Endodermal cell (in vitro differentiated cells): ENCODE data around the gene SND1. TPM values are rescaled to one million over a fixed set of nuclear protein-coding genes. Genes with fewer than 3 reads are reported as not detected.

Experiments
- DNase-seq: peaks from one replicate; pipeline ENCODE4 v3.0.0-alpha.2; 2017
- H3K27ac ChIP-seq: 2 replicates; pipeline ENCODE4 v1.5.1; 2013; ENCODE audit warnings: mild to moderate bottlenecking, low read depth, low read length, moderate library complexity
- H3K27me3 ChIP-seq: 2 replicates; pipeline ENCODE4 v1.6.1; 2013; ENCODE audit warnings: mild to moderate bottlenecking, low read length, moderate library complexity; ENCODE audit not compliant: insufficient read depth, control insufficient read depth, poor library complexity, severe bottlenecking
- H3K36me3 ChIP-seq: 2 replicates; pipeline ENCODE4 v1.7.0; 2013; ENCODE audit warnings: mild to moderate bottlenecking, low read length, moderate library complexity; ENCODE audit not compliant: control insufficient read depth, insufficient read depth
- H3K4me1 ChIP-seq: one replicate; pipeline ENCODE4 v1.7.0; 2013; ENCODE audit warnings: low read length; ENCODE audit not compliant: control insufficient read depth, insufficient read depth
- H3K4me3 ChIP-seq: 2 replicates; pipeline ENCODE4 v1.5.1; 2013; ENCODE audit warnings: mild to moderate bottlenecking, low read length, moderate library complexity
- H3K9ac ChIP-seq: 2 replicates; pipeline ENCODE4 v1.6.1; 2013; ENCODE audit warnings: mild to moderate bottlenecking, low read length, moderate library complexity; ENCODE audit not compliant: poor library complexity, severe bottlenecking; ENCODE audit errors: extremely low read depth
- H3K9me3 ChIP-seq: 2 replicates; pipeline ENCODE4 v1.6.1; 2013; ENCODE audit warnings: mild to moderate bottlenecking, low read length, moderate library complexity; ENCODE audit not compliant: control insufficient read depth
- H3K27ac Mint-ChIP-seq: 2 replicates; pipeline ENCODE4 v1.8.0; 2020; ENCODE audit warnings: mixed read lengths
- H3K27me3 Mint-ChIP-seq: 2 replicates; pipeline ENCODE4 v1.8.0; 2021; ENCODE audit warnings: mild to moderate bottlenecking, mixed read lengths; ENCODE audit not compliant: insufficient read depth
- H3K36me3 Mint-ChIP-seq: 2 replicates; pipeline ENCODE4 v1.8.0; 2020; ENCODE audit warnings: low read depth, mixed read lengths
- H3K4me1 Mint-ChIP-seq: 2 replicates; pipeline ENCODE4 v1.8.0; 2020; ENCODE audit warnings: mixed read lengths
- H3K4me3 Mint-ChIP-seq: 2 replicates; pipeline ENCODE4 v1.8.0; 2020; ENCODE audit warnings: mild to moderate bottlenecking, moderate library complexity, mixed read lengths
- H3K9me3 Mint-ChIP-seq: 2 replicates; pipeline ENCODE4 v1.8.0; 2020; ENCODE audit warnings: mild to moderate bottlenecking, mixed read lengths
- WGBS, 2 experiments: methylation state at CpG; one replicate each; pipeline versions ENCODE4 v1.1.5 to v1.1.7; 2013; ENCODE audit warnings: missing lambda C conversion rate in 2 of 2, mixed read lengths in 1 of 2; ENCODE audit not compliant: insufficient coverage in 1 of 2, insufficient read length in 1 of 2; 5-methylcytosine and 5-hydroxymethylcytosine counted together
- total RNA-seq, 2 donors: library from RNA; stranded (reverse); fragmentation: NEBNext Ultra II Directional in 1 of 2; extraction: Animal tissue kit (Norgen Biotek cat#: 25700) in 1 of 2; gene quantifications; 2 replicates in 1 of 2; 3 replicates in 1 of 2; pipeline ENCODE4 v1.2.1, GENCODE V29; 2021
- TF ChIP-seq, protein P1 (sequence below): fragments of 200-600 bp; sonication (generic); conservative IDR thresholded peaks from 2 replicates; pipeline ENCODE4 v1.5.0; 2021; ENCODE audit warnings: antibody characterized with exemption, mild to moderate bottlenecking

SND1 gene
- total RNA-seq, 2 donors from 2014 or later: 240 to 267 TPM

DNA sequence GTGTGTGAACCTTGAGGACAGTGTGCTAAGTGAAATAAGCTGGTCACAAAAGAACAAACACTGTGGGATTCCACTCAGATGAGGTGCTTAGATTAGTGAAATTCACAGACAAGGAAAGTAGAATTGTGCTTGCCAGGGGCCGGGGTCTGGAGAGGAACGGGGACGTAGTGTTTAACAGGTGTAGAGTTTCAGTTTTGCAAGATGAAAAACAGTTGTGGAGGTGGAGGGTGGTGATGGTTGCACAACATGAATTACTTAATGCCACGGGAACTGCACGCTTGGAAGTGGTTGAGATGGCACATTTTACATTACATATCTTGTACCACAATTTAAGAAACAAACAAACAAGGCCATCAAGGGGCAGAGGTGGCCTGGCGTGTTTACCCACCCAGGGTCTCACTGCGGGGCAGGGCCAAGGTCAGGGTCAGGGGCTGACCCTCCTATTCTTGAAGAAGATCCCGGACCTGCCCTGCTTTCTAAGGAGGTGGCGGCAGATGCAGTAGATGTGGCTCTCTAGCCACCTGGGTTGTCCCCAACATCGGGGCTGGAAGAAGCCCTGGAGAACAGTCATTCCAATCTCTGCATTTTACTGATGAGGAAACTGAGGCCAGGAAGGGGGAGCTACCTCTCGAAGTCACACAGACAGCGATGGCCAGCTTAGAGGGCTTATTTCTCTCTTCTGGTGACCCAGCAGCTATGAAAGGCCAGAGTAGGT, 470.7 kb downstream of the SND1 start:
- Histone ChIP-seq H3K27ac (no peak overlapping the region), H3K36me3 (no peaks in the 10 kb centered on the region), H3K4me1 (no peaks in the 10 kb centered on the region), H3K4me3 (no peak overlapping the region), H3K27me3 (no peaks in the 10 kb centered on the region), H3K9ac (no peak overlapping the region), H3K9me3 (no peaks in the 10 kb centered on the region)
- Mint-ChIP-seq H3K4me3 (no peak overlapping the region), H3K27ac (no peak overlapping the region), H3K9me3 (no peaks in the 10 kb centered on the region), H3K27me3 (peaks cover 15% of the 10 kb centered on the region), H3K4me1 (no peaks in the 10 kb centered on the region), H3K36me3 (no peaks in the 10 kb centered on the region)
- DNase-seq: no peak
- WGBS, 2 experiments: 95% methylated on average over 8 to 12 of the region's 12 CpGs
- TF ChIP-seq, protein P1, sequence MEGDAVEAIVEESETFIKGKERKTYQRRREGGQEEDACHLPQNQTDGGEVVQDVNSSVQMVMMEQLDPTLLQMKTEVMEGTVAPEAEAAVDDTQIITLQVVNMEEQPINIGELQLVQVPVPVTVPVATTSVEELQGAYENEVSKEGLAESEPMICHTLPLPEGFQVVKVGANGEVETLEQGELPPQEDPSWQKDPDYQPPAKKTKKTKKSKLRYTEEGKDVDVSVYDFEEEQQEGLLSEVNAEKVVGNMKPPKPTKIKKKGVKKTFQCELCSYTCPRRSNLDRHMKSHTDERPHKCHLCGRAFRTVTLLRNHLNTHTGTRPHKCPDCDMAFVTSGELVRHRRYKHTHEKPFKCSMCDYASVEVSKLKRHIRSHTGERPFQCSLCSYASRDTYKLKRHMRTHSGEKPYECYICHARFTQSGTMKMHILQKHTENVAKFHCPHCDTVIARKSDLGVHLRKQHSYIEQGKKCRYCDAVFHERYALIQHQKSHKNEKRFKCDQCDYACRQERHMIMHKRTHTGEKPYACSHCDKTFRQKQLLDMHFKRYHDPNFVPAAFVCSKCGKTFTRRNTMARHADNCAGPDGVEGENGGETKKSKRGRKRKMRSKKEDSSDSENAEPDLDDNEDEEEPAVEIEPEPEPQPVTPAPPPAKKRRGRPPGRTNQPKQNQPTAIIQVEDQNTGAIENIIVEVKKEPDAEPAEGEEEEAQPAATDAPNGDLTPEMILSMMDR: no peak

DNA sequence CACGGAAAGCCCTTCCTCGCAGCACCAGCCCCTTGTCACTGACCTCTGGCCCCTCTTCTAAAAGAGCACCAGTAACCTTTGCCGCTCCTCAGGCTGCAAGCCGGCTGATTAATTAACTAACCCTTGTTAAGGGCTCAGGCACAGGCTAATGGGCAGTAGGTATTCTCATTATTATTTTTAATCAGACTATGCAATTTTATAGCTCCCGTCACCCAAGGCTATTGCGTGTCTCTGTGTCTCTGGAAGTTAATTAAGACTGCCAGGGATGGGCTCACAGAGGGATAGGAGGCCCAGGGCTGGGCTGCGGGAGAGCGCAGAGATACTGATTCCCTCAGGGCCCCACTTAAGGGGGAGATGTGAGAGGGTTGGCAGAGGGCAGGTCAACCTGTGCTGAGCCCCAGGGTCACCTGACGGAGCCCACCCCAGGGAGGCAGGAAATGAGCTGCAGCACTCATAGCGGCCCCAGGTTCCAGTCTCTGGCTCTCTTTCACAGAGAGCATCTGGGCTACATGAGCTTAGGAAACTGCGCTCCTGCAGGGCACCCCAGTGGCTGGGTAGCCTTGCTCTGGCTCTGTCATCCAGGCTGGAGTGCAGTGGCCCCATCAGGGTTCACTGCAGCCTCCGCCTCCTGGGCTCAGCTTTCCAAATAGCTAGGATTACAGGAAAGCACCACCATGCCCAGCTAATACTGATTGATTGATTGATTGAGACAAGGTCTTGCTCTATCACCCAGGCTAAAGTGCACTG, 471.5 kb downstream of the SND1 start:
- peak; percentile 61 for DNase-seq
- no peak overlapping the region for H3K27ac Mint-ChIP-seq

DNA sequence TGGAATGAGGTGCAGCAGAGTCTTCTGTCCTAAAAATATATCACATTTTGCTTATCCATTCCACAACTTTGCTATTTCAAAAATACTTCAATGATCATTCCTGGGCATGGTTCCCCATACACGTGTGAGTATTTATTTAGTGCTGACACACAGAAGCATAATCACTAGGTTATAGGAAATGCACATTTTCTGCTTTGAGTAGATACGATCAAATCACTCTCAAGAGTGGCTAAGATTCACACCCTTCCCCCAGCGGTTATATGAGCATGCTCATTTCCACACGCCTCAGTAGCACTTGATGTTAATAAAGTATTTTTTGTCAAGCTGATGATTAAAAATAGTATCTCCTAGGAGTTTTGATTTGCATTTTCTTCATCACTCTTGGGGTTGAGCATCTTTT, 472.8 kb downstream of the SND1 start:
- Histone ChIP-seq H3K4me1 (no peaks in the 10 kb centered on the region), H3K36me3 (no peaks in the 10 kb centered on the region), H3K27ac (no peak overlapping the region), H3K9ac (no peak overlapping the region), H3K9me3 (no peaks in the 10 kb centered on the region), H3K27me3 (peaks cover under 1% of the 10 kb centered on the region), H3K4me3 (no peak overlapping the region)
- Mint-ChIP-seq H3K4me3 (no peak overlapping the region), H3K9me3 (no peaks in the 10 kb centered on the region), H3K36me3 (no peaks in the 10 kb centered on the region), H3K4me1 (no peaks in the 10 kb centered on the region), H3K27me3 (peaks cover 9% of the 10 kb centered on the region), H3K27ac (no peak overlapping the region)
- DNase-seq: no peak
- TF ChIP-seq, protein P1: no peak
- 92 to 94% methylated on average over 2 to 4 of the region's 4 CpGs for WGBS, 2 experiments

More for the DNA sequence above, 471.5 kb downstream of the SND1 start:
- H3K9me3 Mint-ChIP-seq: no peaks in the 10 kb centered on the region
- H3K36me3 Mint-ChIP-seq: no peaks in the 10 kb centered on the region
- H3K4me1 Mint-ChIP-seq: no peaks in the 10 kb centered on the region
- no peak overlapping the region for H3K27ac ChIP-seq
- TF ChIP-seq, protein P1: no peak
- H3K27me3 ChIP-seq: no peaks in the 10 kb centered on the region
- no peak overlapping the region for H3K4me3 ChIP-seq
- H3K36me3 ChIP-seq: no peaks in the 10 kb centered on the region
- peaks cover 14% of the 10 kb centered on the region for H3K27me3 Mint-ChIP-seq
- WGBS, 2 experiments: 73 to 88% methylated on average over 9 to 12 of the region's 12 CpGs
- no peaks in the 10 kb centered on the region for H3K9me3 ChIP-seq
- no peak overlapping the region for H3K4me3 Mint-ChIP-seq
- no peak overlapping the region for H3K9ac ChIP-seq
- no peaks in the 10 kb centered on the region for H3K4me1 ChIP-seq
